Left lung (tissue), 10 donors: ENCODE results near the gene ANKRD40. TPM values are rescaled to one million over a fixed set of nuclear protein-coding genes. Genes with fewer than 3 reads are reported as not detected.

ENCODE experiments used
- ATAC-seq: fragments of 200-7000 bp; cut with Tn5 transposase; one replicate; pipeline ENCODE4 v1.9.1; 2020; ENCODE audit warnings: moderate library complexity
- DNase-seq, 4 donors: peaks; one replicate each; pipeline ENCODE4 v3.0.0-alpha.2; 2013 to 2020
- H3K27ac ChIP-seq, 2 donors: fragments of 200-600 bp; sonication (generic) in 1 of 2; one replicate each; pipeline versions ENCODE4 v1.5.0 to v1.8.0; 2020 to 2021
- H3K27me3 ChIP-seq, 2 donors: fragments of 200-600 bp; sonication (generic) in 1 of 2; one replicate each; pipeline versions ENCODE4 v1.5.0 to v1.8.0; 2020 to 2021
- H3K36me3 ChIP-seq, 2 donors: fragments of 200-600 bp; sonication (generic) in 1 of 2; one replicate each; pipeline versions ENCODE4 v1.5.0 to v1.8.0; 2020 to 2021
- H3K4me1 ChIP-seq, 2 donors: fragments of 200-600 bp; one replicate each; pipeline ENCODE4 v1.8.0; 2021
- H3K4me3 ChIP-seq, 2 donors: fragments of 200-600 bp; sonication (generic) in 1 of 2; one replicate each; pipeline versions ENCODE4 v1.5.0 to v1.8.0; 2020 to 2021; ENCODE audit warnings: mild to moderate bottlenecking in 1 of 2
- H3K9me3 ChIP-seq, 2 donors: fragments of 200-600 bp; sonication (generic) in 1 of 2; one replicate each; pipeline versions ENCODE4 v1.5.0 to v1.8.0; 2020 to 2021
- intact Hi-C, 2 donors: fragments of 100-400 bp; cut with DNase I; formaldehyde crosslinking; loops; one replicate each; pipeline versions ENCODE4 v1.11.2 to v1.14.2; 2022
- polyA plus RNA-seq, 6 donors: library from polyadenylated mRNA; unstranded; fragments of 120-200 nt; gene quantifications; one replicate each; pipeline ENCODE4 v1.2.1, GENCODE V29; 2013; ENCODE audit not compliant: insufficient read length in 6 of 6
- total RNA-seq, 2 donors: library from RNA; stranded (reverse); fragmentation: NEBNext Ultra II Directional; extraction: Animal tissue kit (Norgen Biotek cat#: 25700); gene quantifications; one replicate each; pipeline ENCODE4 v1.2.1, GENCODE V29; 2021
- TF ChIP-seq, protein P1 (sequence below), 2 donors: fragments of 200-600 bp; sonication (generic) in 1 of 2; IDR thresholded peaks; one replicate each; pipeline versions ENCODE4 v1.5.0 to v1.8.0; 2021; ENCODE audit warnings: antibody characterized with exemption in 2 of 2
- donor health status: DM: no; HTN: yes; CAD: no.
- donor health status: DM: no; HTN: no; CAD: no.

Gene ANKRD40
- total and polyA plus RNA-seq, 8 donors = 42.2 to 52.0 (median 46.6) TPM

DNA sequence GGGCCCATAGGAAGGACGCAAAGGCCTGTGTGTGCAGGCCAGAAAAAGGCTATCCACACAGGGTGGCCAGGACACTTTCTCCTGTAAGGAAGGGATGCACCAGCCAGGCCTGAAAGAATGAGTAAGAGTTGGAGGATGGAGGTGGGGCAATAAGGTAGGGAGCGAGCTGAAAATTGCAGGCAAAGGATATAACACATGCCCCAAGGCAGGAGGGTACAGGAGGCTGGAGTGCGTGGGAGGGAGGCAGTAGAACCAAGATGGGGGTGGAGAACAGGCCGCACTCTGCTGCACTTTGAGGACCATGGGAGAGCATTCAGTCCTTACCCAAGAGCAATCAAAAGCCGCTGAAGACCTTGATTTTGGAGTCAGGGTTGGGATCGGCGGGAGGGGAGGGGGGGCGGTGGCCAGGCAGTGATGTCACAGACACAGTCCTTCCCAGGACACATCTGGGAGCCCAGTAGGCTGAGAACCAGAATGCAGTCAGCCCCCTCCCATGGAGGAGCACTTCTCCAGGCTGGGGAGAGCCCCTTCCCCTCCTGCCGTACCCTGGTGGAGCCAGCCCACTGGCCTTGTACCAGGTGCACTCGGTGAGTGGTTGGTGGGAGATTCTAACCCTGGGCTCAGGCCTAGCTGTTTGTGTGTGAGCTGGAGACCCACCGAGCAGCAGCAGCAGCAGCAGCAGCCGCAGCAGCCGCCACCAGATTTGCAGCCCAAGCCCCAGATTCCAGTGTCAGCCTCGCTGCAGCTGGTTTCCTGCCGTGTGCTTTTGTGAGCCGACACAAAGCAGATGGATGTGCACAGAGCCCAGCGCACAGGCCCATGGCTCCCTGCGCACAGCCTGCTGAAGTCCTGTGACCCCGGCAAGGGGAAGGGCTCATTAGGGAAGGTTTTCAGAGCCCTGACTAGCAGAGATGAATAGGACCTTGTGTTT is 17.5 kb downstream of the ANKRD40 start:
- Histone ChIP-seq H3K9me3 (no peaks in the 10 kb centered on the region), H3K27ac (no peak overlapping the region), H3K36me3 (peaks cover 0 to 21% of the 10 kb centered on the region in 2 donors), H3K4me3 (no peak overlapping the region), H3K4me1 (peaks cover 17 to 54% of the 10 kb centered on the region in 2 donors), H3K27me3 (peaks cover 0 to 7% of the 10 kb centered on the region in 2 donors)
- ATAC-seq = no peak
- intact Hi-C loops = loop anchor here in 1 of 2 donors (5.0 to 10.0 kb wide), 2 partner anchors 55 to 138 kb away; partner anchors contain the start of gene ABCC3
- DNase-seq = no peak
- TF ChIP-seq, protein P1, sequence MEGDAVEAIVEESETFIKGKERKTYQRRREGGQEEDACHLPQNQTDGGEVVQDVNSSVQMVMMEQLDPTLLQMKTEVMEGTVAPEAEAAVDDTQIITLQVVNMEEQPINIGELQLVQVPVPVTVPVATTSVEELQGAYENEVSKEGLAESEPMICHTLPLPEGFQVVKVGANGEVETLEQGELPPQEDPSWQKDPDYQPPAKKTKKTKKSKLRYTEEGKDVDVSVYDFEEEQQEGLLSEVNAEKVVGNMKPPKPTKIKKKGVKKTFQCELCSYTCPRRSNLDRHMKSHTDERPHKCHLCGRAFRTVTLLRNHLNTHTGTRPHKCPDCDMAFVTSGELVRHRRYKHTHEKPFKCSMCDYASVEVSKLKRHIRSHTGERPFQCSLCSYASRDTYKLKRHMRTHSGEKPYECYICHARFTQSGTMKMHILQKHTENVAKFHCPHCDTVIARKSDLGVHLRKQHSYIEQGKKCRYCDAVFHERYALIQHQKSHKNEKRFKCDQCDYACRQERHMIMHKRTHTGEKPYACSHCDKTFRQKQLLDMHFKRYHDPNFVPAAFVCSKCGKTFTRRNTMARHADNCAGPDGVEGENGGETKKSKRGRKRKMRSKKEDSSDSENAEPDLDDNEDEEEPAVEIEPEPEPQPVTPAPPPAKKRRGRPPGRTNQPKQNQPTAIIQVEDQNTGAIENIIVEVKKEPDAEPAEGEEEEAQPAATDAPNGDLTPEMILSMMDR (IDR thresholded peaks at IDR 0.05) = no peak

DNA sequence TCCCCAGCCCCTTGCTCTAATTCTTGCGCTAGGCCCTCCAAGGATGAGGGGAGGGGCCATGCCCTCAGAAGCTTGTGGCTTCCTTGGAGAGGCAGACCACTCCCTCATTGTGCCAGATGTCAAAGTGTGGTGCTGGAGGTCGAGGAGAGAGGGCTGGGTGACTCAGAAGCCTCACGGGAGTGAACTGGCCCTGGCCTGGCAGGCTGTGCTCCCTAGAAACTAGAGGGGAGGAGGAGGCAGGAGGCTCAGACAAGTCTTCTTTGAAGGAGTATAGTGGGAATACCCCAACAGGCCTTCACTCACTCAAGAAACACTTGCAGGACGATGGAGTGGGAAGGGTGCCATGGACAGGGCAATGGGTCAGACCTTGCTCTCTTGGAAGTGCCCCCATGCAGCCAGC is 18.5 kb downstream of the ANKRD40 start:
- H3K9me3 ChIP-seq = no peaks in the 10 kb centered on the region
- peaks cover 17 to 49% of the 10 kb centered on the region in 2 donors for H3K4me1 ChIP-seq
- no peak overlapping the region for H3K27ac ChIP-seq
- TF ChIP-seq, protein P1 (IDR thresholded peaks at IDR 0.05) = no peak
- ATAC-seq (no peak), DNase-seq (no peak)
- intact Hi-C loops = loop anchor here in 1 of 2 donors (10.0 kb wide), 1 partner anchor 54 kb away; the partner anchor contains the start of gene ABCC3
- peaks cover 0 to 7% of the 10 kb centered on the region in 2 donors for H3K27me3 ChIP-seq
- peaks cover 0 to 12% of the 10 kb centered on the region in 2 donors for H3K36me3 ChIP-seq
- H3K4me3 ChIP-seq = no peak overlapping the region

DNA sequence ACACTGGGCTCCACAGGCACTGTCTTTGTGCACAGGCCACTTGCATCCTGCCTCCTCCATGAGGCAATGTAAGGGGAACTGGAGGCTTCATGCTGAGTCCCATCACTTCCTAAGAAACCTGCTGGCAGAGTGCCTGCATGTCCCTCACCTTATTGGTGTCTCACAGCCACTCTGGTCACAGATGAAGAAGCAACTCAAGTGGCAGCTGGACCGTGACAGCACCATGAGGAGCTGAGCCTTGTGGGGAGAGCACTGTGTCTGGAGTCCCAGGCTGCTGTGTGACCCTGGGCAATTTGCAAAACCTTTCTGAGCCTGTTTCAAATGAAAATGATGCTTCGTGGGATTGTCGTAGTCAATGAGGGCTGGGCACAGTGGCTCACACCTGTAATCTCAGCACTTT is 19.5 kb downstream of the ANKRD40 start:
- Histone ChIP-seq H3K27ac (no peak overlapping the region), H3K36me3 (peaks cover 0 to 2% of the 10 kb centered on the region in 2 donors), H3K4me1 (peaks cover 17 to 49% of the 10 kb centered on the region in 2 donors), H3K9me3 (no peaks in the 10 kb centered on the region), H3K27me3 (peaks cover 0 to 15% of the 10 kb centered on the region in 2 donors), H3K4me3 (no peak overlapping the region)
- intact Hi-C loops = loop anchor here in 1 of 2 donors (10.0 kb wide), 1 partner anchor 53 kb away; the partner anchor contains the start of gene ABCC3
- ATAC-seq = no peak
- TF ChIP-seq, protein P1 (IDR thresholded peaks at IDR 0.05) = no peak
- DNase-seq = no peak

DNA sequence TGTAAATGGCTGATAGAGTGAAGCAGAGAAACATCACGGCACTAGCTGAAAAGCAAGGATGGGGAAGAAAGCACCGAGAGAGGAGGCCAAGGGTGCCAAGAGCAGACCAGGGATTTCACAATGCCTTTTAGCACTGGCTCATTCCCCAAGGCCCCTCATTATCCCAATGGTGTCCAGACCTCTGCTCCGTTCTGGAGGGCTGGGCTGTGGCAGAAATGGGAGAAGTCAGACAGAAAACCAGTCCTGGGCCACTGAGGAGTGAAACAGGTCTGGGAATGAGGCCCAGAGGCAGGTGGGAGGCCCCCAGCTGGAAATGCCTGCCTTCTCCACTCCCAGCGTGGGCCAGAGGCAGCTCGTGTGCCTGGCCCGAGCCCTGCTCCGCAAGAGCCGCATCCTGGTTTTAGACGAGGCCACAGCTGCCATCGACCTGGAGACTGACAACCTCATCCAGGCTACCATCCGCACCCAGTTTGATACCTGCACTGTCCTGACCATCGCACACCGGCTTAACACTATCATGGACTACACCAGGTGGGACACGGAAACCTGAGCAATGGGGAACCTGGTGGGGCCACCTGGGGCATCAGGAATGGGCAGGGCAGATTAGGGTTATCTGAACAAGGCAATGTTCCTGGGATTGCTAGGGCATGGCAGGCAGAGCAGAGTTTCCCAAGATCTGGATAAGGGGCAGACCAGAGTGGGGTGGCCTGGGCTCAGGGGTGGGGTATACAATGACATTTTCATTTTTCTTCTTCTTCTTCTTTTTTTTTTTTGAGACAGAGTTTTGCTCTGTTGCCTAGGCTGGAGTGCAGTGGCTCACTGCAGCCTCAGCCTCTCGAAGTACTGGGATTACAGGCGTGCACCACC is 20.3 kb downstream of the ANKRD40 start:
- no peaks in the 10 kb centered on the region for H3K36me3 ChIP-seq
- TF ChIP-seq, protein P1 (IDR thresholded peaks at IDR 0.05) = no peak
- peaks cover 0 to 15% of the 10 kb centered on the region in 2 donors for H3K27me3 ChIP-seq
- DNase-seq (no peak), ATAC-seq (peak; percentile 1)
- no peak overlapping the region for H3K4me3 ChIP-seq
- no peaks in the 10 kb centered on the region for H3K9me3 ChIP-seq
- peaks cover 16 to 47% of the 10 kb centered on the region in 2 donors for H3K4me1 ChIP-seq
- intact Hi-C loops = loop anchor here in 1 of 2 donors (10.0 kb wide), 1 partner anchor 53 kb away; the partner anchor contains the start of gene ABCC3
- peak overlapping the region in 1 of 2 donors; percentile 28 for H3K27ac ChIP-seq
